NCI-H1930 (cell line): ENCODE measurements around the gene RAB3C.
"Not testable (repeated sequence)": the region's sequence is repeated elsewhere in the genome, so short reads cannot be mapped to it uniquely, and the experiment has no call there.

Source experiments
- DNase-seq, 2 experiments: peaks; one replicate each; lab custom pipeline; 2025; lab: John Stamatoyannopoulos, UW

Gene RAB3C

DNA sequence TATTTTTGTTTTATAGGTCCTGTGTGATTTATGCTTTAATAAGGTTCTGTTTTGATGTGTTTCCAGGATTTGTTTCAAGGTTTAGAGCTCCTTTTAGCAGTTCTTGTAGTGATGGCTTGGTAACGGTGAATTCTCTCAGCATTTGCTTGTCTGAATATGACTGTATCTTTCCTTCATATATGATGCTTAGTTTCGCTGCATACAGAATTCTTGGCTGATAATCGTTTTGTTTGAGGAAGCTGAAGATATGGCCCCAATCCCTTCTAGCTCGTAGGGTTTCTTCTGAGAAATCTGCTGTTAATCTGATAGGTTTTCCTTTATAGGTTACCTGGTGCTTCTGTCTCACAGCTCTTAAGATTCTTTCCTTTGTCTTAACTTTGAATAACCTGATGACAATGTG lies 20.0 kb downstream of the RAB3C start:
- DNase-seq, result not testable (repeated sequence)

DNA sequence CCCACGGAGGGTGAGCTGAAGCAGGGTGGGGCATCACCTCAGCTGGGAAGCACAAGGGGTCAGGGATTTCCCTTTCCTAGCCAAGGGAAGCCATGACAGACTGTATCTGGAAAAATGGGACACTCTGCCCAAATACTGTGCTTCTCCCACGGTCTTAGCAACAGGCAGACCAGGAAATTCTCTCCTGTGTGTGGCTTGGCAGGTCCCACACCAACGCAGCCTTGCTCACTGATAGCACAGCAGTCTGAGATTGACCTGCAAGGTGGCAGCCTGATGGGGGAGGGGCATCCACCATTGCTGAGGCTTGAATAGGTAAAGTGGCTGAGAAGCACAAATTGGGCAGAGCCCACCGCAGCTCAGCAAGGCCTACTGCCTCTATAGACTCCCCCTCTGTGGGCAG lies 23.2 kb downstream of the RAB3C start:
- DNase-seq, result no peak

DNA sequence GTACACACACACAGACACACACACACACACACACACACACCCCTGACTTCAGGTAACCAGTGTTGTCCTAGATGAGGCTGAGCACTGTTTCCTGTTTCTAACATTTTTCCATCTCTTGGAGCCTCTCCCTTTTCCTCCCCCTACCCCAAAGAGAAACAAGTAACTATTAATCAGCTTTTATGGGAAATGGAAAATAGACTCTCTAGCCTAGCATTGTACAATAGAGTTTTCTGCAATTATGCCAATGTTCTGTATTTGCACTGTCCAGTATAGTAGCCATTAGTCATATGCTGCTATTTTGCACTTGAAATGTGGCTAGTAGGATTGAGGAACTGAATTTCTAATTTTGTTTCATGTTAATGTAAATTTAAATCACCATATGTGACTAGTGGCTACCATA lies 33.1 kb downstream of the RAB3C start:
- no peak for DNase-seq

DNA sequence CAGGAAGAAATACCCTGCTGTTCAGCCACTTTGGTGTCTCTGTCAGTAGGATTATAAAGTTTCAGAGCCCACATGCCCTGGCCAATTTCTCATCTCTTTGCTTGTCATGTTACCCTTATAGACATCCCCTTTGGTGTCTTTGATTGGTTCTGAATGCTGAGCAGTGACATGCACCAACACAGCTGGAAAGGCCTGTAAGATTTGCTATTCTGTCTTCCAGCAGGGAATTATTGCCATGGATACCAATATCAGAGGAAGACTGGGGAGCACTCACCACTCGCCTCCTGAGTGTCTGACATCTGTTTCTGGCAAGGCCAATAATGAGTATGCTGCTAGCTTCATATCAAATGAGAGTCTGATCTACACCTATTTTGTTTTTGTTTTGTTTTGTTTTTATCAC lies 34.4 kb downstream of the RAB3C start:
- no peak for DNase-seq

DNA sequence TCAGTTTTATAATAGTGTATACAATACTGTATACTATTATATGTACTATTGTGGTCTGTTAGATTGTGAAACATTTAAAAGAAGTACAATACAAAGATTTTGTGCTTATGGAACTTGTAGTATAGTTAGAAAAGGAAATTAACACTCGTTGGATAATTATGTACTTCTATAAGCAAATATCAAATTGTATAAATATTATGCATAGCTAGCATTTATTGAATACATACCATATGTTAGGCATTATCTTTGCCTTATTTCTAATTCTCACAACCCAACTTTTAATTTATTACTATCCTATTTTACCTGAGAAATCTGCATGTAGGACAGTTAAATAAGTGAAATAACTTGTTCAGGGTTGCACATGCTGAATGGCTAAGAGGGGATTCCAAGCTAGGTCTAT lies 37.5 kb downstream of the RAB3C start:
- no peak for DNase-seq

DNA sequence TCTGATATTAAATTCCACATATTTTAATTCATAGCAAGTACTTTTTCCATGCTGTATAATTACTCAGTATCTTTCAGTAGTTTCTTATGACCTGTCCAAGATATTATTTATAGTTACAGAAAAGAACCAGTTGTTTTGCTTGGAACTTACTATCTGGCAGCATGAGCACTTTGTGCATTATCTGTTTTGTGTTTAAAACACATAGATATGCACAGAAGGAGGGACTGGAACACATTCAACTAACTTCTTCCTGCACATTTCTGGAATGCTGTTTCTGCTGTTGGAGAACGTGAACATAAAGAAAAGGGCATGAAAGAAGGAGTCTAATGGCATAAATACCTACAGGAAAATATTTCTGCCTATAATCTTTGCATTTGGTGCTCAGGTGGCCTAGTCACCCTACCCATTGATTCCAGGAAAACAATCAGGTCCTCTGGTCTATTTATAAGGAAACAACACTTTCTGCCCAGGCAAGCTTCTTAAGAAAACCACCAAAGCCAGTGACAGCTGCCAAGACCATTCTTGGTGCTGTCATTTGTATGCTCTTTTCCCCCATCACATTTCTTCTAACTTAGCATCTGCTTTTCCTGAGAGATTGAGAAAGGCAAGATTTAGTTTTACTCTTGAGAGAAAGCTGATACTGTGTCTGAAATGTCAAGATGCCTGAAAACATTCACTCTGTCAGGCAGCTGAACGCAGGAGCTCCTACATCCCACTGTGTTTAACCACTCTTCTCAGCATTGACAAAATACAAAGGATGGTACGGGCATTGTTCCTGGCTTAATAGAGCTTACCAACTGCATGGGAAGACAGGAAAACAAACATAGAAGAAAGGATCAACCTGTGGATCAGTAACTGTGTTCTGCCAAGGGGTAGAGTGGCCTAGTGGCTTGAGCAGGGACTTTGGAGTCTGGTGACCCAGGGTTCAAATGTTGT lies 40.3 kb downstream of the RAB3C start:
- DNase-seq, result no peak

DNA sequence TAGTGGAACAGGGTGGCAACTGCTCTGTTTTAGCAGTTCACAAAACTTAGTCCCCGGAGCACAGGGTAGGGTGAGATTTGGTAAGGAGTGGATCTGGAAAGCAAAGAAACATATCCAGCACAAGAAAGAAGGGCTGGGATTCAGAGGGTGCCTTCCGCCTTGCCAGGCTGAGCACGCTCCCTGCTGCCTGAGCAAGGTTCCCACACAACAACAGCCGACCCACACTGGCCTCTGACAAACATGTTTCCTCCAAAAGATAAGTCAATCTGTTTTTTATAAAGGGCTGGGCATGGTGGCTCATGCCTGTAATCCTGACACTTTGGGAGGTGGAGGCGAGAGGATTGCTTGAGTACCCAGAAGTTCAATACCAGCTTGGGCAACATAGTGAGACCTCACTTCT lies 45.8 kb downstream of the RAB3C start:
- DNase-seq, result no peak

DNA sequence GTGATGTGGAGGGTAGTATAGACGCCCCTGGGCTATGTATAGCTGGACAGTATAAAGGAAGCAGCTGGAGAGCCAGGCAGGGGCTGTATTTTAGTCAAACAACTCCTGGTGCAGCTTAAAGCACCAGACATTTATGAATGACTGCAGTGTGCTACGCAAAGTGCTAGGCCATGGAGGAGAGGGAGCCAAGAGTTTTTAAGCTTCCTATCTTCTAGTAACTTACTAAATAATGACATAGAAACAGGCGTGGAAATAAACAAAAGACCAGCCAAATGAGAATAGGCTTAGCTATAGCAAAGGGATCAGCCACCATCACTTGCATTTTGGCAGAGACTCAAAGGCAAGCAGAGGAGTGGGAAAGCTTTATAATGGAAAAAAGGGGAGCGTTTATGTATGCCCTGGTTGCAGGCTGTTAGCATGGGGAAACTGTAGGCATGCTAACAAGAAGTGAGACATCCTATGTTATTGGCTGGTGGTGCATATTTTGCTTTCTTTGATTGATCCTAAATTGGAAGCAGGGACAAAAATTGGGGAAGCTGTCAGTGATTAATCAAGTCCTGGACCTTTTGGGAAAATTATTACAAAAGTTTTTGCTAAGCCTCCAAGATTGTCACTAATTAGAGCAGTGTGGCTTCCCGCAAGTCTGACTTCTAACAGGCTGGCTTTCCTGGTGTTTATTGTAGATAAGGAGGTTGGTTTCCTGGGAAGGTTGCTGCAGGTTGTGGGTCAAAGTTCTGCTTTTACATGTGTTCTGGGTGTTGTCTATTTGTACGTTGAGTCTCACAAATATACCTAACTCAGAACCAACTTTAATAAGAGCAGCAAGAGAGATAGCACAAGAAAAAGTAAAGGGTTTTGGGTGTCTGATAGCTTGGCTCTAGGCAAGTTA lies 46.6 kb downstream of the RAB3C start:
- no peak for DNase-seq

DNA sequence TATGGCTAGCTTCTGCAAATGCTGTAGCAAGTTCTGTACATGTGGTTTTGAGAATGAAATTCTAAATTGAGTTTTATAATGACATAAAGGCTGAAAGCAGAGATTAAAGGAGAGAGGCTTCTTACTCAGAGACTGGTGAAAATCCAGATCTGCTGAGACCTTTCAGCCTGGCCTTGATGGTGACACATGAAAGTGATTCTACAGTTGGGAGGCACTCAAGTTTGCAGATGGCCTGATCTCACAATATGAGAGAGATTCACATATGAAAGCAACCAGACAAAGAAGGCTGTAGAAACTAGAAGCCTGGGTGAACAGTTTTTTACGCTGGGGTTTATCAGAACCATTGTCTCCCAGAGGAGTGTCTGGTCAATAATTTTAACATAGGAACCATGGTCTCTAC lies 49.0 kb downstream of the RAB3C start:
- no peak for DNase-seq

DNA sequence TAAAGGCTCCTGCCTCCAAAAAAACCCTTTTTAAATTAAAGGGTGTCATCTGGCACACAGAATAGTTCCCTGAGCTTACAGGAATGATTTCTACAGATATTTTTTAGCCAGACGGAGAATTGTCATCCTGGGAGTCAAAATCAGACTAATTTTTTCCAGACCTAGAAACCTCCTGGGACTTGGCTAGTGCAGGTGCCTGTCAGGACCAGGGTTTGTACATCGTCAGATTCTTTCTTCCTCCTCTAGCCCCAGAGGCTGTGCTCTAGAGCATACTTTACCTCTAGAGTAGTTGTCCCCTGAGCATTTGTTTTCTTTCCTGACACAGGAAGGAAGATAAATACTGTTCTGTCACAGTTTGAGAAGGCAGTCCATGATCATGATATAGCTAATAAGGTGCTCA lies 52.5 kb downstream of the RAB3C start:
- no peak for DNase-seq

DNA sequence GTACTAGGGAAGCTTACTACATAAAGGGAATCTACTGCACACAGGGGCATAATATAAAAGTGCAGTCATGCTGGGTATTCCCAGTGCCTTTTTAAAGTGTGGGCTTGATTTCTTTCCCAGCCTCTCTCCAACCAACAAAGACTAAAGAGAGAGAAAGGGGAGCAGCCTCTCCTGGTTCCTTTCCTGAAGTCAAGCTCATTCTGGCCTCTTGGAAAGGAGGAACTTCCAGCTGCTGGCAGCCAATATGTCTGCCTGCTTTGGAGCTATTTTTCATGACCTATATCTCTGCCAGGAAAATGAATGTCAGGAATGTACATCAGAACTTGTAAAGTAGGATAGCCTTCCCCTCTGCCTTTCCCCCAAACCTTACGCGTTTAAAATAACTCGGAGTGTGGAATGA lies 57.1 kb downstream of the RAB3C start:
- DNase-seq, result no peak

DNA sequence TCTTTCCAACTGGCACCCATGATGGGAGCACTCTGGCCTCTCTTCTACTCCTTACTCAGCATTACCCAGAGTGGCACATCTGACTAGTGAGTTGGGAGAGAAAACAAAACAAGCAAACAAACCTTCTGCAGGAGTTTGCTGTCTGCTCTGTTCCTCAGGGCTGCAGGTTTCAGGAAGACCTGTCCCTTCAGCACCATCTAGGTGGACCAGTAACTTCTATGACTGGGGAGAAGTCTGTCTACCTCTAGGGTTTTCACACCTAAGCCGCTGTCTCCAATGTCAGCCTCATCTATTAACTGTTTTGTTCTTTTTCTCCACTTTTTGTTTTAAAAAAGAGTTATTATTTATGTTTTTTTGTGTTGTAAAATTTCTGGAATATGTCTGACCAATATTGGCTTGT lies 58.7 kb downstream of the RAB3C start:
- no peak for DNase-seq

DNA sequence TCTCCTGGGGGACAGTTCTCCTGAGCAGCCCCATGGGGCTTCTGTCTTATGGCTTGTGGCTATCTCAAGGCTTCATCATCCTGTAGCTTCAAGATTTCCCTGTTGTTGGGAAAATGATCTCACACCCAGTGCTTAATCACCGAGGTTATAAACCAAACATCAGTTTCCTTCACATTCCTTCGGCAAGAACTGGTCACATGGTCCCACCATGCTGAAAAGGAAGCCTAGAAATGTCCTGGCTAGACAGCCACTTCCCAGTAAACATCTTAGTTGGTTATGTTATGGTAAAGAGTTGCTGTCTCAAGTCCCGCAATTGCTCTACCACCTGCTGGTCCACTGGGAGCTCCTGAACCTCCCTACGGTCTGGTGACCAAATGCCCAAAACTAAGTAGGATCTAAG lies 66.0 kb downstream of the RAB3C start:
- no peak for DNase-seq

DNA sequence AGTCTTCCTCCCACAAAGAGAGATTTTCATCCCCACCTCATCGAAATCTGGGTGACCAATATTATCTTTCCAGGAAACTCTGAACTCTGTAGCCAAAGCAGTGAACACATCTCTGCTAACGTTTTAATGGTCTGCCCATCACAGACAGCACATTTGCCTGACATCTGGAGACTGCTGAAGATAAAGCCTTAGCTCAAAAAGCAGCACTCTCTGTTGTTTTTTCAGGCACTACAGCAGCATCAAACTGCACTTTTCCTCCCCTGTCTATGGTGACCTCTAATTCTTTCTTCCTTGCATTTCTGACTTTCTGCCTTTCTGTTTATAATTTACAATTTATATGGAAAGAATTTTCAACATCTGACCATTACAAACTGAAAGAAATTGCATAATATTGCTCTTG lies 66.8 kb downstream of the RAB3C start:
- no peak for DNase-seq

DNA sequence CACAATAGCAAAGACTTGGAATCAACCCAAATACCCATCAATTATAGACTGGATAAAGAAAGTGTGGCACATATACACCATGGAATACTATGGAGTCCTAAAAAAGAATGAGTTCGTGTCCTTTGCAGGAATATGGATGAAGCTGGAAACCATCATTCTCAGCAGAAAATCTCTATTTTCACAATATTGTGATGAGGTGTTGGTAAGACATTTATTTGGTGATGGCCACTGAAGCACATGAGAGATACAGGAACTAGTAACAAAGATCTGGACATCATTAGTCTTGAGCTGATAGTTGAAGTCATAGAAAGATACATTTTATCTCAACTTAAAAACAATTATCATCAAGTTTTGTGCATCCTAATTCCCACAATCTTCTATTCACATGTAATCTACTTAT lies 70.6 kb downstream of the RAB3C start:
- DNase-seq, result no peak

DNA sequence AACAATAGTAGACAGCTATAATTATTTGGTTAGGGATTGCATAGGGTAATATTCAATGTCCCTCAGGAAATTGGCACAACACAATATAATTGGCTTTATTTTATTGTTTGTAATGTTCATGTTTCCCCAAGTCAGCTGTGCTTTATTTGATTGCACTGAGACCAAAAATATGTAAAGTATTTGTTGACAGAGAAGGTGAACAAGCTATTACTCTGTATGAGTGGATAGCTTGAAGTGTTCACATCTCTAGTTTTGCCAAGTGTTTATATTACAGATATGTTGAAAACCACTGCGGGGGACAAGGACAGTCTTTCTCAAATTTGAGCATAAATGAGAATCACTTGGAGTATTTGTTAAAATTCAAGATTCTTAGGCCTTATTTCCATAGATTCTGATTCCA lies 83.3 kb downstream of the RAB3C start:
- DNase-seq, result no peak

DNA sequence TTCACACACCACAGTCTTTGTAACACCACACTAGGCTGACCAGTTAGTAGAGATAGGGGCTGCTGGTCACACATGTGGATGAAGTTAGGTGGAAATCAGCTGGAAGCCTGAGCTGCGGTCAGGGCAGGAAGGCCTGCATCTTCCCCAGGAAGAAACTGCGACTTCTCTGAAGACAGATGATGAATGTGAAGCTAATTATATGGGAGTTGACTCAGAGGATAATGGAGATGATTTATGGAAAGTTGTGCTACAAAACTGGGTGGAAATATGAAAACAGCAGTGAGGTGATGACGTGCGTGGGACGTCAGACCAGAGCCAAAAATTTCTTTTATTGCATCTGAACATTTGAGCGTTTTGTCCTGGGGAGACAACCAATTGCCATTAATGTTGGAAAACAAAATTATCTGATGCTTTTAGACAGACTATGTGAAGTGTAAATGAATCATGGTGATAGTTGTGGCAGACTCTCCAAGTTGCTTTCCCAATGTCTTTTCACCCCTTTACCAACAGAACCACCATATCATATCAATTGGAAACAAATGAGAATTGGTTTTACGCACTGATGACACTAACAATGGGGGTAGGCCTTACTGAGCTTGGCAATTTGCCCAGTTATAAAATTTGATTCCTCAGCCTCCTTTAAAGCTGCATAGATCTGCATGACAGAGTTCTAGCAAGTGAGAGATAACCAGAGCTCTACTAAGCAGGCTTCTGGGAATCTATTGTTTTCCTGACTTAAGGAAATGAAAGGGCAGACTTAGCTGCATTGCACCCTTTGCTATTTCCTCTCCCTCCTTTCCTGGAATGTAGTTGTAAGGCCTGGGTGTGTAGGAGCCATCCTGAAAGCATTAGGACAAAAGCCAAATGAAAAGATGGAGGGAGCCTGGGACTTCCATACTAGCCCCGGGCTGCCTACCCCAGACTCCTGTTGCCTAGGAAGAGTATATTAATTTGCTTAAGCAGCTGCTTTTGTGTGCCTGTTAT lies 84.0 kb downstream of the RAB3C start:
- DNase-seq, result no peak

DNA sequence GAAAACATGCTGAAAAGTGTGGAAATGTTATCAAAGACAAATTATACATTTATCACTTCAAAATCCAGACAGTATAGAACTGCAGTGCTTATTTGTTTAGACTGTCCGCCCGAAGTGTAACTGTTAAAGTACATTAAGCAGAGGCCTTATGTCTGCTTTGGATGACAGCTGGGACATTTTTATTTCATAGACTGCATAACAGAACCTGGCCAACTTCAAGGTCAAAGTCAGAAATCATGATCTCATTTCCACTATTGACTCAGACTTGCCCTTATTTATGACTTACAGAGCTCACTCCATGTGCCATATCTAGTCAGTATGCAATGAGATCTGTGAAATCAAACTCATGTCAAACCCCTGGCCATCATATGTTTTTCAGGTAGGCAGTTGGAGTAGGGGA lies 87.7 kb downstream of the RAB3C start:
- DNase-seq, result no peak

DNA sequence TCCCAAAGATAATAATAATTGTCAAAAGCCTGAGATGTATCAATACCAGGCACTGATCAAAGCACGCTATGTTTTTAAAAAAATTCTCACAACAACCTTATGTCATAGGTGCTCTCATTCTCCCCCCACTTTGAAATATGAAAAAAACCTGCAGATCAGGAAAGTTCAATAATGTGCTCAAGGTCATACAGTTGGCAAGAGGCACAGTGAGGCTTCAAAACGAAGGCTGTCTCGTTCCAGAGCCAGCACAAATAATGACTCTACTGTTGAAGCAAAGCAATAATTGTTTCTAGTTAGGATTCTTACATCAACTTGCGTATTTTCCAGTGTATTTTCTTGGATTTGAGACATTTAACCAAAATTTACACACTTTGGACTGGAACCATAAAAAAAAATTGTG lies 88.3 kb downstream of the RAB3C start:
- no peak for DNase-seq

DNA sequence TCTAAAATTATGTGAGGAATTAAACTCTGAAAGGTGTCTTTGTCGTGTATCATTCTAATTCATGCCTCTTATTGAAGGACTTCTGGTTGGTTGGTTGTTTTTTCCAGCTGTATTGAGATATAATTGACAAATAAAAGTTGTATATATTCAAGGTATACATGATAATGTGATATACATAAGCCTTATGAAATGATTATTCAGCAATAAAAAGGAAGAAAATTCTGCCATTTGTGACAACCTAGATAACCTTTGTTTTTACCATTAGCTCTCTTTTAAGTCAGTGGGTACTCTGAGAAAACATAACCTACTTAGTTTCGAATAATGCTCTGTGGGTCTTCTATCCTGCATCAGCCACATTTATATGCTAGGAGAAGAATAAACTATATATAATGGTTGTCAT lies 89.6 kb downstream of the RAB3C start:
- no peak for DNase-seq

DNA sequence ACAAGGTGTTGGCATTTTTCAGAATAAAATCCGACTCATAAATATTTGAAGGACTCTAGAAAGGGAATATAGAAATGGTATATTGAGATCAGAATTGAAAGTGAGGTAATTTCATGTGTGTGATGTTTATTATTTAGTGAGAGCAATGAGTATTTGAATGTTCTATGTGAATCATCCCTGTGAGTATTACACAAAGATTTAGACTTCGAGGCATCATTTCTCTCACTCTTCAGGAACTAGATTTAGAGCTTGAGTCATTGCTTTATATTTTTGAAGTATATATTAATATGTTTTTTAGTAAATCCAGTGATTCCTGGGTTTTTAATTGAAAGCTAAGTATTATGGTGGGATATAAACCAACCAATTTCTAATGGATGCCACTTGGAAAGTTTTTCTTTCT lies 91.2 kb downstream of the RAB3C start:
- no peak for DNase-seq

DNA sequence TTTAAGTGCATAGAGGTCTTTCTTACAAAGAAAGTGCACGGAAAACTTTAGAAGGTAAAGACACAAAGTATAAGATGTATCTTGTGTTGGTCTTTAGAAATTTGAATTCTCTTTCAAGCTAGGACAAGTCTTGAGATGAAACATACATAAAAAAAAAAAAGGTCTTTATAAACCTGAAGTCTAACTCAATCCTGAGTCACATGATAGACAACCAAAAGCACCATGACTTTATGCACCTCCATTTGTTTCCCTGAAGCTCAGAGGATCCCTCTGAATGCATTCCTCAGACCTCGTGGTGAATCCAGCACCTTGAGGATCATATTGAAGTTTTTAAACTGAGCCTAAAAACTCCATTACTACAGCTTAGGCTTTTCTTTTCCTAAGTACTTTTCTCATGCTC lies 91.8 kb downstream of the RAB3C start:
- DNase-seq, result no peak
